H1 (cell line): Measurements from ENCODE around the gene LDLRAD3. TPM values are rescaled to one million over a fixed set of nuclear protein-coding genes. Genes with fewer than 3 reads are reported as not detected.

Experiments
- CBX8 ChIP-seq: fragments of 300-800, 300-1000 bp; sonication (generic); IDR thresholded peaks from 2 replicates; pipeline ENCODE4 v1.7.1; 2016; ENCODE audit warnings: low read depth, low read length, borderline replicate concordance
- HDAC6 ChIP-seq: IDR thresholded peaks from one replicate; pipeline ENCODE4 v1.7.1; 2012; ENCODE audit warnings: low read depth, mild to moderate bottlenecking, inconsistent platforms, low read length, moderate library complexity
- JUND ChIP-seq: IDR thresholded peaks from 2 replicates; pipeline ENCODE4 v1.6.1; 2011; ENCODE audit warnings: mild to moderate bottlenecking, improper control_type of control experiment, low read length
- POLR2AphosphoS5 ChIP-seq: IDR thresholded peaks from 2 replicates; pipeline ENCODE4 v1.6.1; 2011; ENCODE audit warnings: low read depth, low read length
- RFX5 ChIP-seq: IDR thresholded peaks from 2 replicates; pipeline ENCODE4 v1.6.1; 2011; ENCODE audit warnings: low read depth, low read length, improper control_type of control experiment, borderline replicate concordance
- SUZ12 ChIP-seq: fragments of 200-600 bp; sonication (generic); IDR thresholded peaks from 2 replicates; pipeline ENCODE4 v1.6.1; 2012; ENCODE audit warnings: mild to moderate bottlenecking, inconsistent platforms, low read length, moderate library complexity, mixed read lengths
- polyA plus RNA-seq, 7 experiments: library from polyadenylated mRNA; depleted of rRNA in 3 of 7; stranded (reverse) in 5 of 7; unstranded in 2 of 7; fragments of >200 nt in 5 of 7; fragments of 200-250 nt in 2 of 7; gene quantifications; 1 replicate in 5 of 7; 2 replicates in 1 of 7; 4 replicates in 1 of 7; pipeline versions ENCODE4 v1.2.1 to v1.2.3, GENCODE V29; 2011 to 2013; ENCODE audit warnings: missing spikeins in 2 of 7, mixed read lengths in 2 of 7
- total RNA-seq: library from RNA; stranded (reverse); fragmentation: NEBNext Ultra II Directional; extraction: Animal tissue kit (Norgen Biotek cat#: 25700); gene quantifications from 2 replicates; pipeline ENCODE4 v1.2.1, GENCODE V29; 2021
- TF ChIP-seq, protein P1 (sequence below), 3 experiments: IDR thresholded peaks; 1 replicate in 2 of 3; 2 replicates in 1 of 3; pipeline versions ENCODE4 v1.5.1 to v1.6.1; 2011; ENCODE audit warnings: low read length in 3 of 3, mild to moderate bottlenecking in 3 of 3, inconsistent platforms in 2 of 3, low read depth in 1 of 3, moderate library complexity in 1 of 3; ENCODE audit not compliant: insufficient read depth in 1 of 3; ENCODE audit errors: control extremely low read depth in 1 of 3

LDLRAD3 gene
- total and polyA plus RNA-seq, 2 of the 8 experiments (the other 6 are each of a cell fraction or from before 2014, with no cell fraction given) = 18.6 to 22.8 TPM

DNA sequence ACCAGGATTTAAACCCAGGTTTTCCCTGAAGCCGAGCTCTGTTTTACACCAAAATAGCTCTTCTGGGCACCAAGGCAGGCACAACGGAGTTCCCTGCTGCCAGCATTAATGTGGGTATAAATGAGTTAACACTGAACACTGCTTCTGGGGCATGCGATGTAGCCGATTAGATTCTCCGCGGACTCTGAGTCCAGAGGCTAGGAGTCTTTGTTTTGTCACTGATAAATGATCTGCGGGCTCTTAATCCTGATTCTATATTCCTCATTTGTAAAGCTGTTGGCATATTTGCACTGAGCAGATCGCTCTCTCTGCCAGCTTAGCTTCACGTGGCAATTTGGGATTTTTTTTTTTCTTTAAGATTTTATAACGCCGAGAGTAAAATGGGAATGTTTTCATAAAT, 16.8 kb upstream of the LDLRAD3 start (continued):
- TF ChIP-seq, protein P1, sequence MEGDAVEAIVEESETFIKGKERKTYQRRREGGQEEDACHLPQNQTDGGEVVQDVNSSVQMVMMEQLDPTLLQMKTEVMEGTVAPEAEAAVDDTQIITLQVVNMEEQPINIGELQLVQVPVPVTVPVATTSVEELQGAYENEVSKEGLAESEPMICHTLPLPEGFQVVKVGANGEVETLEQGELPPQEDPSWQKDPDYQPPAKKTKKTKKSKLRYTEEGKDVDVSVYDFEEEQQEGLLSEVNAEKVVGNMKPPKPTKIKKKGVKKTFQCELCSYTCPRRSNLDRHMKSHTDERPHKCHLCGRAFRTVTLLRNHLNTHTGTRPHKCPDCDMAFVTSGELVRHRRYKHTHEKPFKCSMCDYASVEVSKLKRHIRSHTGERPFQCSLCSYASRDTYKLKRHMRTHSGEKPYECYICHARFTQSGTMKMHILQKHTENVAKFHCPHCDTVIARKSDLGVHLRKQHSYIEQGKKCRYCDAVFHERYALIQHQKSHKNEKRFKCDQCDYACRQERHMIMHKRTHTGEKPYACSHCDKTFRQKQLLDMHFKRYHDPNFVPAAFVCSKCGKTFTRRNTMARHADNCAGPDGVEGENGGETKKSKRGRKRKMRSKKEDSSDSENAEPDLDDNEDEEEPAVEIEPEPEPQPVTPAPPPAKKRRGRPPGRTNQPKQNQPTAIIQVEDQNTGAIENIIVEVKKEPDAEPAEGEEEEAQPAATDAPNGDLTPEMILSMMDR (IDR thresholded peaks at IDR 0.05; ENCODE audit: control extremely low read depth in 1 of 3, insufficient read depth in 1 of 3, low read depth in 1 of 3, low read length in 3 of 3) = no peak
- no peak for TF ChIP-seq HDAC6
- TF ChIP-seq RFX5 = no peak
- TF ChIP-seq JUND = no peak
- TF ChIP-seq CBX8 = no peak
- TF ChIP-seq POLR2AphosphoS5 = no peak
- TF ChIP-seq SUZ12 = no peak
